Activated naive CD8-positive, alpha-beta T cell (primary cell): Measurements from ENCODE around the gene TBC1D9.

Source experiments
- H3K27ac Mint-ChIP-seq: one replicate; pipeline ENCODE4 v1.8.0; 2021; ENCODE audit warnings: mixed read lengths
- H3K27me3 Mint-ChIP-seq: one replicate; pipeline ENCODE4 v1.8.0; 2021; ENCODE audit warnings: mixed read lengths
- H3K36me3 Mint-ChIP-seq: one replicate; pipeline ENCODE4 v1.8.0; 2021; ENCODE audit warnings: mixed read lengths
- H3K4me1 Mint-ChIP-seq: one replicate; pipeline ENCODE4 v1.8.0; 2021; ENCODE audit warnings: low read depth, mixed read lengths
- H3K4me3 Mint-ChIP-seq: one replicate; pipeline ENCODE4 v1.8.0; 2021; ENCODE audit warnings: mild to moderate bottlenecking, mixed read lengths
- H3K9me3 Mint-ChIP-seq: one replicate; pipeline ENCODE4 v1.8.0; 2021; ENCODE audit warnings: low read depth, mixed read lengths

Gene TBC1D9

GRCh38 chr4:140701071-140701470 lies 55.1 kb downstream of the TBC1D9 start:
- Mint-ChIP-seq H3K4me1 (no peaks in the 10 kb centered on the region), H3K4me3 (no peak overlapping the region), H3K36me3 (no peaks in the 10 kb centered on the region), H3K27ac (no peak overlapping the region), H3K9me3 (no peaks in the 10 kb centered on the region), H3K27me3 (no peaks in the 10 kb centered on the region)

GRCh38 chr4:140697709-140698560 lies 58.2 kb downstream of the TBC1D9 start:
- no peak overlapping the region for H3K27ac Mint-ChIP-seq
- no peaks in the 10 kb centered on the region for H3K9me3 Mint-ChIP-seq
- no peaks in the 10 kb centered on the region for H3K4me1 Mint-ChIP-seq
- H3K36me3 Mint-ChIP-seq: no peaks in the 10 kb centered on the region
- H3K27me3 Mint-ChIP-seq: peaks cover 2% of the 10 kb centered on the region
- H3K4me3 Mint-ChIP-seq: no peak overlapping the region

- no peak overlapping the region for H3K27ac Mint-ChIP-seq
- H3K4me3 Mint-ChIP-seq: no peak overlapping the region
- H3K9me3 Mint-ChIP-seq: no peaks in the 10 kb centered on the region
- peaks cover 2% of the 10 kb centered on the region for H3K27me3 Mint-ChIP-seq
- H3K4me1 Mint-ChIP-seq: no peaks in the 10 kb centered on the region
- H3K36me3 Mint-ChIP-seq: no peaks in the 10 kb centered on the region
Observed at GRCh38 chr4:140695483-140695882, 60.7 kb downstream of the TBC1D9 start.

- no peak overlapping the region for H3K4me3 Mint-ChIP-seq
- no peaks in the 10 kb centered on the region for H3K4me1 Mint-ChIP-seq
- peaks cover 9% of the 10 kb centered on the region for H3K27me3 Mint-ChIP-seq
- no peaks in the 10 kb centered on the region for H3K36me3 Mint-ChIP-seq
- no peak overlapping the region for H3K27ac Mint-ChIP-seq
- H3K9me3 Mint-ChIP-seq: no peaks in the 10 kb centered on the region
Observed at GRCh38 chr4:140693562-140693961, 62.6 kb downstream of the TBC1D9 start.

GRCh38 chr4:140691369-140691768 lies 64.8 kb downstream of the TBC1D9 start:
- no peaks in the 10 kb centered on the region for H3K4me1 Mint-ChIP-seq
- no peaks in the 10 kb centered on the region for H3K9me3 Mint-ChIP-seq

GRCh38 chr4:140690093-140690492 lies 66.1 kb downstream of the TBC1D9 start:
- Mint-ChIP-seq H3K4me3 (no peak overlapping the region), H3K4me1 (no peaks in the 10 kb centered on the region), H3K27me3 (peaks cover 8% of the 10 kb centered on the region), H3K36me3 (no peaks in the 10 kb centered on the region), H3K9me3 (no peaks in the 10 kb centered on the region), H3K27ac (no peak overlapping the region)

More at GRCh38 chr4:140691369-140691768, 64.8 kb downstream of the TBC1D9 start:
- no peak overlapping the region for H3K27ac Mint-ChIP-seq
- no peak overlapping the region for H3K4me3 Mint-ChIP-seq
- peaks cover 9% of the 10 kb centered on the region for H3K27me3 Mint-ChIP-seq
- H3K36me3 Mint-ChIP-seq: no peaks in the 10 kb centered on the region

GRCh38 chr4:140689623-140690022 lies 66.6 kb downstream of the TBC1D9 start:
- Mint-ChIP-seq H3K27ac (no peak overlapping the region), H3K36me3 (no peaks in the 10 kb centered on the region), H3K9me3 (no peaks in the 10 kb centered on the region), H3K4me3 (no peak overlapping the region), H3K4me1 (no peaks in the 10 kb centered on the region), H3K27me3 (peaks cover 8% of the 10 kb centered on the region)

GRCh38 chr4:140688711-140689598 lies 67.2 kb downstream of the TBC1D9 start:
- Mint-ChIP-seq H3K36me3 (no peaks in the 10 kb centered on the region), H3K4me3 (no peak overlapping the region), H3K27ac (no peak overlapping the region), H3K9me3 (no peaks in the 10 kb centered on the region), H3K4me1 (no peaks in the 10 kb centered on the region), H3K27me3 (peaks cover 8% of the 10 kb centered on the region)

- Mint-ChIP-seq H3K9me3 (no peaks in the 10 kb centered on the region), H3K36me3 (no peaks in the 10 kb centered on the region), H3K4me1 (no peaks in the 10 kb centered on the region), H3K27ac (no peak overlapping the region), H3K27me3 (peaks cover 8% of the 10 kb centered on the region), H3K4me3 (no peak overlapping the region)
Observed at GRCh38 chr4:140686796-140687195, 69.4 kb downstream of the TBC1D9 start.

- no peaks in the 10 kb centered on the region for H3K9me3 Mint-ChIP-seq
- H3K4me1 Mint-ChIP-seq: no peaks in the 10 kb centered on the region
- peaks cover 6% of the 10 kb centered on the region for H3K27me3 Mint-ChIP-seq
- H3K27ac Mint-ChIP-seq: no peak overlapping the region
- no peak overlapping the region for H3K4me3 Mint-ChIP-seq
- H3K36me3 Mint-ChIP-seq: no peaks in the 10 kb centered on the region
Observed at GRCh38 chr4:140684314-140684713, 71.9 kb downstream of the TBC1D9 start.

- Mint-ChIP-seq H3K36me3 (no peaks in the 10 kb centered on the region), H3K4me3 (no peak overlapping the region), H3K27me3 (peaks cover 9% of the 10 kb centered on the region), H3K4me1 (no peaks in the 10 kb centered on the region), H3K27ac (no peak overlapping the region), H3K9me3 (no peaks in the 10 kb centered on the region)
Observed at GRCh38 chr4:140681201-140681600, 75.0 kb downstream of the TBC1D9 start.

GRCh38 chr4:140680686-140681085 lies 75.5 kb downstream of the TBC1D9 start:
- H3K27ac Mint-ChIP-seq: no peak overlapping the region
- H3K9me3 Mint-ChIP-seq: no peaks in the 10 kb centered on the region
- H3K4me1 Mint-ChIP-seq: no peaks in the 10 kb centered on the region
- H3K4me3 Mint-ChIP-seq: no peak overlapping the region
- H3K36me3 Mint-ChIP-seq: no peaks in the 10 kb centered on the region
- H3K27me3 Mint-ChIP-seq: peaks cover 9% of the 10 kb centered on the region

- peaks cover 9% of the 10 kb centered on the region for H3K27me3 Mint-ChIP-seq
- H3K4me3 Mint-ChIP-seq: no peak overlapping the region
- no peak overlapping the region for H3K27ac Mint-ChIP-seq
- no peaks in the 10 kb centered on the region for H3K4me1 Mint-ChIP-seq
- no peaks in the 10 kb centered on the region for H3K36me3 Mint-ChIP-seq
- no peaks in the 10 kb centered on the region for H3K9me3 Mint-ChIP-seq
Observed at GRCh38 chr4:140679576-140679975, 76.6 kb downstream of the TBC1D9 start.

GRCh38 chr4:140675599-140676231 lies 80.5 kb downstream of the TBC1D9 start:
- H3K9me3 Mint-ChIP-seq: no peaks in the 10 kb centered on the region
- no peaks in the 10 kb centered on the region for H3K36me3 Mint-ChIP-seq
- no peaks in the 10 kb centered on the region for H3K4me1 Mint-ChIP-seq
- peaks cover 9% of the 10 kb centered on the region for H3K27me3 Mint-ChIP-seq
- no peak overlapping the region for H3K27ac Mint-ChIP-seq
- H3K4me3 Mint-ChIP-seq: no peak overlapping the region

- H3K4me1 Mint-ChIP-seq: no peaks in the 10 kb centered on the region
- H3K27me3 Mint-ChIP-seq: peaks cover 6% of the 10 kb centered on the region
- no peaks in the 10 kb centered on the region for H3K9me3 Mint-ChIP-seq
- no peak overlapping the region for H3K4me3 Mint-ChIP-seq
- no peak overlapping the region for H3K27ac Mint-ChIP-seq
- no peaks in the 10 kb centered on the region for H3K36me3 Mint-ChIP-seq
Observed at GRCh38 chr4:140673729-140674128, 82.5 kb downstream of the TBC1D9 start.
